ENCODE measurements around the gene TMEM82. TPM values are rescaled to one million over a fixed set of nuclear protein-coding genes. Genes with fewer than 3 reads are reported as not detected.
A peak's percentile ranks its signal among the peaks of the same experiment; 100 is the strongest.

TMEM82 gene
- total RNA-seq, 1 donor from 2014 or later: not detected

DNA sequence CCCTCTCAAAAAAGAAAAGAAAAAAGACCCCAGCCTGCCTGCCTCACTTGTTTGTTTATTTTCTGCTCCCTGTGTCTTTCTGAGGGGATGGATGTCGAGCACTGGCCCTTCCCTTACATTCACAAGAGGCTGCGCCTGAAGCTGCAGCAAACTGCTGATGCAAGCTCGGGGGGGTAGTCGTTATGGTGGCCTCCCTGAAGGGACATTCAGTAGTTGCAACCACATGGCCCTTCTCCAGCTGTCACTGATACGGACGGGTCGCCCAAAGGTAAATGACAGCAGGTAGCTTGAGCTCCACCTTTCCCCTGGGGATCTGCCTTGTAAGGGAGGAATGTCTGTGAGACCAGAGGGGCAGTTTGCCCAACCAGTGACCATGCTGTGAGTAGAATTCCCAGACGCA is 40.5 kb upstream of the TMEM82 start:
- DNase-seq: no peak
- H3K4me3 ChIP-seq: no peak overlapping the region
- intact Hi-C loops (cut with DNase I): no loop called here
- ATAC-seq: no peak
- peaks cover 6% of the 10 kb centered on the region for H3K36me3 ChIP-seq
- H3K27me3 ChIP-seq: no peaks in the 10 kb centered on the region
- TF ChIP-seq, protein P1, sequence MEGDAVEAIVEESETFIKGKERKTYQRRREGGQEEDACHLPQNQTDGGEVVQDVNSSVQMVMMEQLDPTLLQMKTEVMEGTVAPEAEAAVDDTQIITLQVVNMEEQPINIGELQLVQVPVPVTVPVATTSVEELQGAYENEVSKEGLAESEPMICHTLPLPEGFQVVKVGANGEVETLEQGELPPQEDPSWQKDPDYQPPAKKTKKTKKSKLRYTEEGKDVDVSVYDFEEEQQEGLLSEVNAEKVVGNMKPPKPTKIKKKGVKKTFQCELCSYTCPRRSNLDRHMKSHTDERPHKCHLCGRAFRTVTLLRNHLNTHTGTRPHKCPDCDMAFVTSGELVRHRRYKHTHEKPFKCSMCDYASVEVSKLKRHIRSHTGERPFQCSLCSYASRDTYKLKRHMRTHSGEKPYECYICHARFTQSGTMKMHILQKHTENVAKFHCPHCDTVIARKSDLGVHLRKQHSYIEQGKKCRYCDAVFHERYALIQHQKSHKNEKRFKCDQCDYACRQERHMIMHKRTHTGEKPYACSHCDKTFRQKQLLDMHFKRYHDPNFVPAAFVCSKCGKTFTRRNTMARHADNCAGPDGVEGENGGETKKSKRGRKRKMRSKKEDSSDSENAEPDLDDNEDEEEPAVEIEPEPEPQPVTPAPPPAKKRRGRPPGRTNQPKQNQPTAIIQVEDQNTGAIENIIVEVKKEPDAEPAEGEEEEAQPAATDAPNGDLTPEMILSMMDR (IDR thresholded peaks at IDR 0.05): no peak
- H3K9me3 ChIP-seq: no peaks in the 10 kb centered on the region
- peaks cover 71% of the 10 kb centered on the region for H3K4me1 ChIP-seq
- H3K27ac ChIP-seq: no peak overlapping the region

DNA sequence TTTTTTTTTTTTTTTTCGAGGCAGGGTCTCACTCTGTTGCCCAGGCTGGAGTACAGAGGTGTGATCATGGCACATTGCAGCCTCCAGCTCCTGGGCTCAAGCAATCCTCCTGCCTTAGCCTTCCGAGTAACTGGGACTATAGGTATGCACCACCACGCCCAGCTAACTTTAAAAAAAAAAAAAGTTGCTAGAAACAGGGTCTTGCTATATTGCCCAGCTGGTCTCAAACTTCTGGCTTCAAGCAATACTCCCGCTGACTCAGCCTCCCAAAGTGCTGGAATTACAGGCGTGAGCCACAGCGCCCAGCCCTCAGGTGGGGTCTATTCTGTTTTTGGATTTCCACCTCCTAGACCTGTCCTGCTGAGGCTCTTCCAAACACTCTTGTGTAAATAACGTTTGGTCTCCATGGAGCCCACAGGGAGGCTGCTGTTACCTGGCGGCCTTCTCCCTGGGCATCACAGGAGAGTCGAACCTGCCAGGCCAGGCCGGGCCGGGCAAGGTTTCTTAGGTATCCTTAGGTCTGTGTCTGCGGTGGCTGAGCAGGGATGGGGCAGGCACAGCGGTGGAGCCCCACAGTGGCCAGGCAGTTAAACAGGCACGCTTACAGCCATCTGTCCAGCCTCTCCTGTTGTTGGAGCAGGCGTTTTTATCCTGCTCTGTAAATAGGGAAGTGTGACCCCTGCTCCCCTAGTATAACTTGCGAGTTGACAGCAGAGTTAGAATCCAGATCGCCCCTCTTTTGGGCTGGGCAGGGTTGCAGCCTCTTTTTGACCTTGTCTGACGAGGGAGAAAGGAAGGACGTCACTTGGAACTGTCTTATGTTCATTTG is 39.4 kb upstream of the TMEM82 start:
- TF ChIP-seq, protein P1 (IDR thresholded peaks at IDR 0.05): peak; percentile 30
- Histone ChIP-seq H3K36me3 (peaks cover 5% of the 10 kb centered on the region), H3K9me3 (no peaks in the 10 kb centered on the region), H3K27me3 (no peaks in the 10 kb centered on the region), H3K27ac (peak overlapping the region; percentile 87), H3K4me1 (peaks cover 69% of the 10 kb centered on the region), H3K4me3 (no peak overlapping the region)
- DNase-seq (no peak), ATAC-seq (peak; percentile 32)
- intact Hi-C loops (cut with DNase I): no loop called here

DNA sequence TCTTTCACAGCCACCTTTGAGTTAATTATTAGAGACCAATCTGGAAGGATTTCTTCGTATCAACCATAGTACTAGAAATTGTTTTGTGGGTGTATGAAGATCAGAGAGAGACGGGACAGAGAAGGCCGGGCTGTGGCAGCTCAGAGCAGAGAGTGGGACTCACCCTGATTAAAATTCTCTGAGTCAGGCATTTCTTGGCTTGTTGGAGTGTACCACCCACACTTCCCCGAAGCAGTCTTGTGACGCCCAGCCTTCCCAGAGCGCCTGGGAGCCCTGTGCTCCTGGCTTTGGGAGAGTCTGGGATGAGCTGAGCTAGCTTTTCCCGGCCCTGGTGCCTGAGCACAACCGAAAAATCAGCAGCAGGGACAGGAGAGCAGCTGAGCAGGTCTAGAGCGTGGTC is 38.7 kb upstream of the TMEM82 start:
- peaks cover 68% of the 10 kb centered on the region for H3K4me1 ChIP-seq
- DNase-seq (peak; percentile 80), ATAC-seq (peak; percentile 82)
- no peak overlapping the region for H3K4me3 ChIP-seq
- peak overlapping the region; percentile 87 for H3K27ac ChIP-seq
- H3K36me3 ChIP-seq: peaks cover 5% of the 10 kb centered on the region
- no peaks in the 10 kb centered on the region for H3K9me3 ChIP-seq
- intact Hi-C loops (cut with DNase I): no loop called here
- TF ChIP-seq, protein P1 (IDR thresholded peaks at IDR 0.05): no peak
- no peaks in the 10 kb centered on the region for H3K27me3 ChIP-seq

DNA sequence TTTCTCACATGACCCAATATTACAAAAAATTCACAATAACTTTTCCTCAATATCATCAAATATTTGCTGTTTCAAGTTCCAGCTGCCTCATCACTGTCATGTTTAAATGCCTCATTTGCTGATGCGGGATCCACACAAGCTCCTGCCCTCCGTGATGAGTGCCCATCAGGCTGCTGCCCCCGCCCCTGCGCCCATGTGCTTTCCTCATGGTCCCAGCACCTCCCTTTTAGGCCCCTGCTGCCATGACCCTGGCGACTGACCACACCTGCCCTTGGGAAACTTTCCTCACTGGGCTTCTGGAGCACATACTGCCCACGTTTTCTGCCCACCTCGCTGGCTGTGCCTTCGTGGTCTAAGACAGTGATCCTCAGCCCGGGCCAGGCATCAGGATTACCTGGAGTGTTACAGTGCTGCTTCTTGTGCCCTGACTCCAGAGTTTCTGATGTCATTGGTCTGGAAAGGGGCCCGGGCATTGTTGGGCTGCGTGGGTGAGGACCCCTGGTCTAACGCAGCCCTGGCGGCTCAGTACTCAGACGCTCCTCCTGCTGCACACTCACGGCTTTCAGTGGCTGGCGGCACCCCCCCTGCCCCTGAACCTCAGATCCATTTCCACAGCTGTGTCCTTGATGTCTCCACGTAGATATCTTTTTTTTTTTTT is 37.6 kb upstream of the TMEM82 start:
- peaks cover 5% of the 10 kb centered on the region for H3K36me3 ChIP-seq
- no peak for DNase-seq

DNA sequence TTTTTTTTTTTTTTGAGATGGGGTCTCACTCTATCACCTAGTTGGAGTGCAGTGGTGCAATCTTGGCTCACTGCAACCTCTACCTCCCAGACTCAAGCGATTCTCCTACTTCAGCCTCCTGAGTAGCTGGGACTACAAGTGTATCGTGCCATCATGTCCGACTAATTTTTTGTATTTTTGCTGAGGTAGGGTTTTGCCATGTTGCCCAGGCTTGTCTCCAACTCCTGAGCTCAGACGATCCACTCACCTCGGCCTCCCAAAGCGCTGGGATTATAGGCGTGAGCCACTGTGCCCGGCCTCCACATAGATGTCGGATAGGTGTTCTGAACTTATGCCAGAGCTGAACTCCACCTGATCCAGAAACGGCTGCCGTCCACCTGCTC is 37.1 kb upstream of the TMEM82 start:
- no peak overlapping the region for H3K4me3 ChIP-seq
- no peaks in the 10 kb centered on the region for H3K9me3 ChIP-seq
- H3K4me1 ChIP-seq: peaks cover 75% of the 10 kb centered on the region
- no peaks in the 10 kb centered on the region for H3K27me3 ChIP-seq
- DNase-seq: no peak
- H3K27ac ChIP-seq: no peak overlapping the region
- no peak for ATAC-seq
- TF ChIP-seq, protein P1 (IDR thresholded peaks at IDR 0.05): no peak
- H3K36me3 ChIP-seq: peaks cover 5% of the 10 kb centered on the region
- intact Hi-C loops (cut with DNase I): no loop called here

More for the DNA sequence above, 37.6 kb upstream of the TMEM82 start:
- Histone ChIP-seq H3K4me1 (peaks cover 79% of the 10 kb centered on the region), H3K27me3 (no peaks in the 10 kb centered on the region), H3K4me3 (no peak overlapping the region), H3K27ac (peak overlapping the region; percentile 87), H3K9me3 (no peaks in the 10 kb centered on the region)
- TF ChIP-seq, protein P1 (IDR thresholded peaks at IDR 0.05): no peak
- intact Hi-C loops (cut with DNase I): no loop called here
- ATAC-seq: no peak

Data from upper lobe of right lung (tissue), 1 donor.